PC-3 (cell line): ENCODE data around the gene FLCN. TPM values are rescaled to one million over a fixed set of nuclear protein-coding genes. Genes with fewer than 3 reads are reported as not detected.

Experiments
- ATAC-seq: fragments of 200-7000 bp; cut with Tn5 transposase; 2 replicates; pipeline ENCODE4 v1.9.1; 2020; ENCODE audit warnings: mild to moderate bottlenecking, moderate library complexity
- Bru-seq: library from RNA; stranded (reverse); fragments of 400-500 nt; gene quantifications from one replicate; lab custom pipeline; 2021; lab: Mats Ljungman, UMichigan
- BruChase-seq, 2 experiments: library from RNA; stranded (reverse); fragments of 400-500 nt; gene quantifications; one replicate each; lab custom pipeline; 2021; lab: Mats Ljungman, UMichigan
- BruUV-seq: library from RNA; stranded (reverse); fragments of 400-500 nt; replicated peaks from 2 replicates; lab custom pipeline; 2021; lab: Mats Ljungman, UMichigan
- CTCF ChIA-PET: fragments of 300-600 bp; sonication (Branson Sonifier 250); formaldehyde crosslinking; loops from one replicate; lab custom pipeline; 2022; ENCODE audit warnings: antibody characterized with exemption; lab: Charles Lee
- POLR2A ChIA-PET: fragments of 300-600 bp; sonication (Branson Sonifier 250); formaldehyde crosslinking; loops from one replicate; lab custom pipeline; 2022; ENCODE audit warnings: antibody characterized with exemption; ENCODE audit not compliant: unreplicated experiment; lab: Charles Lee
- DNase-seq: peaks from one replicate; pipeline ENCODE4 v3.0.0-alpha.2; 2015
- H2AFZ ChIP-seq: fragments of 300-600 bp; sonication (generic); 2 replicates; pipeline ENCODE4 v1.6.0; 2016; ENCODE audit warnings: antibody characterized with exemption, low read length
- H3F3A ChIP-seq: fragments of 300-600 bp; sonication (generic); one replicate; pipeline ENCODE4 v1.6.0; 2017; ENCODE audit warnings: antibody characterized with exemption, low read length, control low read depth, mild to moderate bottlenecking; ENCODE audit not compliant: unreplicated experiment
- H3K27ac ChIP-seq: fragments of 300-600 bp; sonication (generic); 2 replicates; pipeline ENCODE4 v1.5.1; 2016; ENCODE audit warnings: mild to moderate bottlenecking, low read length
- H3K27me3 ChIP-seq: fragments of 300-600 bp; sonication (generic); 2 replicates; pipeline ENCODE4 v1.6.1; 2016; ENCODE audit warnings: low read length, mixed read lengths
- H3K36me3 ChIP-seq: fragments of 300-600 bp; sonication (generic); 2 replicates; pipeline ENCODE4 v1.6.1; 2016; ENCODE audit warnings: low read depth, mixed run types, low read length, mixed read lengths
- H3K4me1 ChIP-seq: fragments of 300-600 bp; sonication (generic); 2 replicates; pipeline ENCODE4 v1.5.1; 2016; ENCODE audit warnings: low read length; ENCODE audit not compliant: insufficient read depth
- H3K4me2 ChIP-seq: fragments of 300-600 bp; sonication (generic); 2 replicates; pipeline ENCODE4 v1.6.0; 2016; ENCODE audit warnings: low read length
- H3K4me3 ChIP-seq: fragments of 300-600 bp; sonication (generic); 2 replicates; pipeline ENCODE4 v1.5.1; 2016; ENCODE audit warnings: mild to moderate bottlenecking, low read length, mixed read lengths
- H3K79me2 ChIP-seq: fragments of 300-600 bp; sonication (generic); 2 replicates; pipeline ENCODE4 v1.6.1; 2017; ENCODE audit warnings: low read length, mixed read lengths
- H3K9ac ChIP-seq: fragments of 300-600 bp; sonication (generic); 2 replicates; pipeline ENCODE4 v1.6.0; 2016; ENCODE audit warnings: mild to moderate bottlenecking, low read length
- H3K9me2 ChIP-seq: fragments of 300-600 bp; sonication (generic); replicated peaks from 2 replicates; pipeline ENCODE4 v1.6.1; 2016; ENCODE audit warnings: mixed run types, low read length, mixed read lengths
- H3K9me3 ChIP-seq: fragments of 300-600 bp; sonication (generic); 2 replicates; pipeline ENCODE4 v1.6.1; 2016; ENCODE audit warnings: low read length, mixed read lengths
- H4K20me1 ChIP-seq: fragments of 300-600 bp; sonication (generic); 2 replicates; pipeline ENCODE4 v1.6.1; 2016; ENCODE audit warnings: low read length, mixed read lengths
- CTCF ChIP-seq: fragments of 300-600 bp; sonication (generic); conservative IDR thresholded peaks from 2 replicates; pipeline ENCODE4 v1.5.1; 2017; ENCODE audit warnings: antibody characterized with exemption, low read depth, mild to moderate bottlenecking, low read length
- EZH2 ChIP-seq: fragments of 300-600 bp; sonication (generic); IDR thresholded peaks from one replicate; pipeline ENCODE4 v1.6.1; 2017; ENCODE audit warnings: antibody characterized with exemption, mild to moderate bottlenecking, low read length; ENCODE audit not compliant: unreplicated experiment
- EZH2phosphoT487 ChIP-seq: fragments of 300-600 bp; sonication (generic); IDR thresholded peaks from 2 replicates; pipeline ENCODE4 v1.6.1; 2018; ENCODE audit warnings: mild to moderate bottlenecking, antibody characterized with exemption, low read length, borderline replicate concordance
- intact Hi-C: fragments of 100-400 bp; cut with micrococcal nuclease; formaldehyde crosslinking; loops from 2 replicates; pipeline ENCODE4 v1.9.0; 2023
- long read RNA-seq: library from polyadenylated mRNA; unstranded; transcript quantifications from one replicate; pipeline ENCODE4 v2.0.0, GENCODE V29; 2021; ENCODE audit not compliant: unreplicated experiment
- total RNA-seq: library from RNA; depleted of rRNA; stranded (reverse); fragments of >200 nt; gene quantifications from 2 replicates; pipeline ENCODE4 v1.2.3, GENCODE V29; 2014; rRNA removed

FLCN gene, protein sequence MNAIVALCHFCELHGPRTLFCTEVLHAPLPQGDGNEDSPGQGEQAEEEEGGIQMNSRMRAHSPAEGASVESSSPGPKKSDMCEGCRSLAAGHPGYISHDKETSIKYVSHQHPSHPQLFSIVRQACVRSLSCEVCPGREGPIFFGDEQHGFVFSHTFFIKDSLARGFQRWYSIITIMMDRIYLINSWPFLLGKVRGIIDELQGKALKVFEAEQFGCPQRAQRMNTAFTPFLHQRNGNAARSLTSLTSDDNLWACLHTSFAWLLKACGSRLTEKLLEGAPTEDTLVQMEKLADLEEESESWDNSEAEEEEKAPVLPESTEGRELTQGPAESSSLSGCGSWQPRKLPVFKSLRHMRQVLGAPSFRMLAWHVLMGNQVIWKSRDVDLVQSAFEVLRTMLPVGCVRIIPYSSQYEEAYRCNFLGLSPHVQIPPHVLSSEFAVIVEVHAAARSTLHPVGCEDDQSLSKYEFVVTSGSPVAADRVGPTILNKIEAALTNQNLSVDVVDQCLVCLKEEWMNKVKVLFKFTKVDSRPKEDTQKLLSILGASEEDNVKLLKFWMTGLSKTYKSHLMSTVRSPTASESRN
- total RNA-seq = 30.6 and 30.8 TPM in 2 replicates
- percentile 82 among the genes with signal in this experiment for Bru-seq, nascent RNA
- BruChase-seq, experiment 1, labeled RNA remaining after a 6-hour chase = percentile 96 among the genes with signal in this experiment
- percentile 96 among the genes with signal in this experiment for BruChase-seq, experiment 2, labeled RNA remaining after a 2-hour chase
- long read RNA-seq, transcript FLCN-201 (14 exons, 3,638 nt) = major isoform, 26 of 73 reads
- long read RNA-seq, transcript FLCN-204 (5 exons, 2,523 nt) = minor isoform, 5 of 73 reads
- long read RNA-seq, partial matches to known transcripts = 16 of 73 reads
- long read RNA-seq, other reads (novel, unspliced or antisense) = 23 of 73 reads

GRCh38 chr17:17237026-17237799 is at the start of gene FLCN:
Gene FLCN (minus strand): TSS chr17:17237168. CDS start chr17:17228137, 9,031 bp downstream.
- H3K27ac ChIP-seq = peak within 1 kb of the TSS; percentile 79
- peaks cover 8% of the 10 kb centered on the region; the same call in 1 of the 2 replicates for H4K20me1 ChIP-seq
- H3K9ac ChIP-seq = peak within 1 kb of the TSS; percentile 94
- H3K27me3 ChIP-seq = no peaks in the 10 kb centered on the region
- peaks cover 11% of the 10 kb centered on the region for H3K4me1 ChIP-seq
- H2AFZ ChIP-seq = peak within 1 kb of the TSS; percentile 99
- H3F3A ChIP-seq = no peaks in the 10 kb centered on the region
- peak within 1 kb of the TSS; percentile 93 for H3K4me3 ChIP-seq
- no TSS peak for BruUV-seq
- ChIA-PET CTCF (no interaction called here), POLR2A (no interaction called here)
- peaks cover 47% of the 10 kb centered on the region for H3K79me2 ChIP-seq
- ATAC-seq (peak; percentile 76), DNase-seq (peak; percentile 78)
- H3K9me3 ChIP-seq = no peaks in the 10 kb centered on the region
- H3K4me2 ChIP-seq = peak within 1 kb of the TSS; percentile 97
- H3K36me3 ChIP-seq = peaks cover 3% of the 10 kb centered on the region; the same call in 1 of the 2 replicates
- TF ChIP-seq EZH2phosphoT487 = no peak
- TF ChIP-seq CTCF = no peak
- no peak for TF ChIP-seq EZH2
- H3K9me2 ChIP-seq = no peaks in the 10 kb centered on the region
- intact Hi-C loops = loop anchor here (2.0 to 5.0 kb wide), 2 partner anchors 45 to 86 kb away; partner anchors contain the start of gene COPS3

DNA sequence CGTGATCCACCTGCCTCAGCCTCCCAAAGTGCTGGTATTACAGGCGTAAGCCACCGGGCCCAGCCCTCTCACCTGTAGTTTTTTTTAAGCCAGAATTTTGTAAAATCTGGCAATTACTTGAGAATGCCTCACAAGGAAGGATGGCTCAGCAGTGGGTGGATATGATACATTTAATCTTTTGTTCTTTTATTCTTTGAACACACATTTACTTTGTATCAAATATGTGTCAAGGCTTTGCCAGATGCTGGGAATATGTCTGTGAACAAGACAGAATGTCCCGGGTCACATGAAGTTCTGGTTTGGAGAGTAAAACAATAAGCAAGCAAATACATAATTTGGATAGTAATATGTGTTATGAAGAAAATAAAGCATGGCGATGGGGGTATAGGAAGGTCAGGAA is 49.0 kb upstream of the FLCN start:
- Histone ChIP-seq H3K27ac (no peak overlapping the region), H2AFZ (no peak overlapping the region), H3K4me2 (no peak overlapping the region), H3K9ac (no peak overlapping the region), H3K4me1 (peaks cover 5% of the 10 kb centered on the region; the same call in 1 of the 2 replicates), H3K9me3 (no peaks in the 10 kb centered on the region), H3K36me3 (no peaks in the 10 kb centered on the region), H3K27me3 (no peaks in the 10 kb centered on the region), H4K20me1 (no peaks in the 10 kb centered on the region), H3K79me2 (no peaks in the 10 kb centered on the region), H3K4me3 (no peak overlapping the region), H3K9me2 (no peaks in the 10 kb centered on the region), H3F3A (no peaks in the 10 kb centered on the region)
- DNase-seq = no peak
- POLR2A ChIA-PET = no interaction called here
- TF ChIP-seq EZH2 (no peak), EZH2phosphoT487 (no peak), CTCF (no peak)
- CTCF ChIA-PET = no interaction called here
- no TSS peak for BruUV-seq
- no peak for ATAC-seq
- intact Hi-C loops = no loop called here
